Large intestine (tissue), 3 donors: Measurements from ENCODE around the gene KLHL24. TPM values are rescaled to one million over a fixed set of nuclear protein-coding genes. Genes with fewer than 3 reads are reported as not detected.
"Not testable (repeated sequence)": the region's sequence is repeated elsewhere in the genome, so short reads cannot be mapped to it uniquely, and the experiment has no call there.

Source experiments
- DNase-seq, 2 donors: peaks; one replicate each; pipeline versions ENCODE4 v3.0.0 to v3.0.0-alpha.2; 2013
- H3K27ac ChIP-seq: one replicate; pipeline ENCODE4 v1.5.1; 2013; ENCODE audit warnings: low read length
- H3K27me3 ChIP-seq: 2 replicates; pipeline ENCODE4 v1.6.1; 2013; ENCODE audit warnings: low read length; ENCODE audit not compliant: control insufficient read depth, insufficient read depth
- H3K36me3 ChIP-seq: 2 replicates; pipeline ENCODE4 v1.6.1; 2013; ENCODE audit warnings: low read length; ENCODE audit not compliant: control insufficient read depth, insufficient read depth
- H3K4me1 ChIP-seq: one replicate; pipeline ENCODE4 v1.6.1; 2013; ENCODE audit warnings: low read length; ENCODE audit not compliant: control insufficient read depth, insufficient read depth
- H3K4me3 ChIP-seq: one replicate; pipeline ENCODE4 v1.5.1; 2013; ENCODE audit warnings: low read length
- H3K9me3 ChIP-seq: one replicate; pipeline ENCODE4 v1.6.1; 2013; ENCODE audit warnings: mild to moderate bottlenecking, low read depth, low read length, moderate library complexity; ENCODE audit not compliant: control insufficient read depth
- WGBS: methylation state at CpG from one replicate; pipeline ENCODE4 v1.1.5; 2013; ENCODE audit warnings: low lambda C conversion rate; ENCODE audit not compliant: insufficient coverage; 5-methylcytosine and 5-hydroxymethylcytosine counted together
- polyA plus RNA-seq: library from polyadenylated mRNA; unstranded; fragments of 120-200 nt; gene quantifications from one replicate; pipeline ENCODE4 v1.2.1, GENCODE V29; 2013

Gene KLHL24
- polyA plus RNA-seq, 1 donor: 32.9 TPM

GRCh38 chr3:183692436-183692835 is 57.0 kb downstream of the KLHL24 start:
- Histone ChIP-seq H3K27me3 (no peaks in the 10 kb centered on the region), H3K4me1 (peaks cover 4% of the 10 kb centered on the region), H3K27ac (no peak overlapping the region), H3K4me3 (no peak overlapping the region), H3K36me3 (no peaks in the 10 kb centered on the region), H3K9me3 (no peaks in the 10 kb centered on the region)
- DNase-seq: peak in 1 of 2 donors; percentile 23
- WGBS: no CpG with 5 or more reads among the region's 10 CpGs

DNA sequence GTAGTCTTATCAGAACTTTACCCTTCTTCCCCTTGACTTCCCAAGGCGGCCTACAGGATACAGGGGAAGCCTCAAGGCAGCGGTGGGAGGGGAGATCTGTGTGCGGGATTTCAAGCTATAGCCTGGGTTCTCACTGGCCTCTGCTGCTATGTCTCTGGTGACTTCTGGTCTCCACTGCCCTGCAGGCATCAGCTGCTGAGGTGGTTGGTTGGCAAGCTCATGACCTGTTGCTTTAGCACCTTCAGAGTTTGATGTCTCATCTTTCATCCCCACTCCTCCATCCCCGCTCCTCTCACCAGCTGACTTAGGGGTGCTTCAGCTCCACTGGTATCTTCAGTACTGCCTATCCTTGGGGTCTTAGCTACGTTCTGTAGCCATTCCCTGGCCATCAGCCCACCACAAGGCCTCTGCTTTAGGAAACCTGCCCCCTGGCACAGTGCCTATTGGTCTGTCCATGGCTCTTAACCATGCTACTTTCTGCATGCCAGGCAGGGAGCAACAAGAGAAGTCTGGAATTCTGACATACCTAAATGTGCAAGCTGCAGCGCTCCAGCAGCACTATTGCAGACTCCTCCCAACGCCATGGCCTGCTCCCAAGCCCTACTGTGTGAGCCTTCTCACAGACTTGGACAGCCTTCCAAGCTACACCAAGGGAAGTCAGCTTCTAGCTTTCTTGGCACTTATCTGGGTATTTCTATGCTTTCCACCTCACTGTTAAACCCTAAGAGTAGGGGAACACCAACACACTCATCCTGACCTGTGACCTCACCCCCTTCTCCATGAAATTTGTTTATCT is 60.3 kb downstream of the KLHL24 start:
- Histone ChIP-seq H3K27ac (no peak overlapping the region), H3K27me3 (no peaks in the 10 kb centered on the region), H3K4me1 (peaks cover 7% of the 10 kb centered on the region), H3K36me3 (no peaks in the 10 kb centered on the region), H3K4me3 (no peak overlapping the region), H3K9me3 (no peaks in the 10 kb centered on the region)
- no CpG with 5 or more reads among the region's 7 CpGs for WGBS
- no peak for DNase-seq

DNA sequence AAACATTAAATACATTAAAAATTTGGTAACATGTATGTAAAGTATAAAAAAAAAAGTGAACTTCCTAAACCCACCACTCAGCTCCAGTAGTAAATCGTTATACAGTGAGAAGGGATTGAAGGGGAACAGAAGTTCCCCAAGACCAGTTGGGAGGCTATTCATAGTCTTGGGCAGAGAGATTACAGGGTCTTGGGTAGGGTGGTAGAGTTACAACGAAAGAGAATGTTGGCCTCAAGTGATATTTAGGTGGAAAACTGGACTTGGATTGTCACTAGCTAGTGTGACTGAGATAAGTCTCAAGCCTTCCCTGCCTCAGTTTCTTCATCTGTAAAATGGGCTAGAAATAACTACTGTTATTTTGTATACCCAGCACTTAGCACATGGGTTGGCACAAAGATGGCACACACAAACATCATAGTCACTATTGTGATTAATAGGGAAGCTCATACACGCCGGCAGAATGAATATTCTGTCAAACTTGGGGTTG is 61.7 kb downstream of the KLHL24 start:
- H3K36me3 ChIP-seq: peaks cover 4% of the 10 kb centered on the region
- H3K4me1 ChIP-seq: peaks cover 7% of the 10 kb centered on the region
- WGBS: no CpG with 5 or more reads among the region's 4 CpGs
- no peaks in the 10 kb centered on the region for H3K27me3 ChIP-seq
- H3K27ac ChIP-seq: peak overlapping the region; percentile 48
- peak overlapping the region; percentile 80 for H3K4me3 ChIP-seq
- H3K9me3 ChIP-seq: no peaks in the 10 kb centered on the region
- DNase-seq: no peak

DNA sequence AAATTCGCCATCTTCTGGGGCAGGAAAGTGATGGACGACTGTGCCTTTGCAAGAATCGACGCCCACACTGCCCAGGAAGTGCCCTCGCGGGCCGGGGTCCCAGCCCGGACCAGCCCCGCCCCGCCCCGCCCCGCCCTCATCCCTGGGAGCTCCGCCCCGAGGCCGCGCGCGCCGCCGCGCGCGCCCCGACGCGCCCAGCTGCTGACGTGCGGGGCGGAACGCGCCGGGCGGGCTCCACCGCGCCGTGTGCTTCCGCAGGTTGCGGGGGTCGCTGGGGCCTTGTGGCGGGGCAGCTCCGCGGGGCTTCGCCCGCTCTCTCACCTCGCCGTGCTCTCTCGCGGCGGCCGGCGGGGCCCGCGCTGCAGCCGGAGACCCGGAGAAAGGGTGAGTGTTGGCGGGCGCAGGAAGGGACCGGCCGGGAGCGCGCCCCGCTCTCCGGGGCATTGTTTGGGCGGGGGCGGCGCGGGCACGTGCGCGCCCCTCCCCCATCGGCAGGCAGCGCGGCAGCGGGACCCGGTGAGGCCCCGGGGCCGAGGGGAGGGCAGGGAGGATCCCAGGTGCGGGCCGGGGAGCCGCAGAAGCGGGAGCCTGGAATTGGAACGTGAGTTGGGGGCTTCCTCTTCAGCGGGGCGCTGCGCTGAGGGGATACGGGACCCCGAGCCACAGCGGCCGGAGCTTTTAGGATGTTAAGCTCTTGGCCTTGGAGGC is 62.3 kb downstream of the KLHL24 start, which contains the start of gene YEATS2:
YEATS2 (plus strand) TSS at position 188 of the 708 bp plus-strand sequence. CDS start 17,366 bp downstream, outside the sequence.
- peaks cover 7% of the 10 kb centered on the region for H3K4me1 ChIP-seq
- DNase-seq: peak; percentile 62 to 83
- peak within 1 kb of the TSS; percentile 80 for H3K4me3 ChIP-seq
- peaks cover 4% of the 10 kb centered on the region for H3K36me3 ChIP-seq
- peak within 1 kb of the TSS; percentile 65 for H3K27ac ChIP-seq
- H3K9me3 ChIP-seq: no peaks in the 10 kb centered on the region
- H3K27me3 ChIP-seq: no peaks in the 10 kb centered on the region
- no CpG with 5 or more reads among the region's 89 CpGs for whole genome bisulfite sequencing

DNA sequence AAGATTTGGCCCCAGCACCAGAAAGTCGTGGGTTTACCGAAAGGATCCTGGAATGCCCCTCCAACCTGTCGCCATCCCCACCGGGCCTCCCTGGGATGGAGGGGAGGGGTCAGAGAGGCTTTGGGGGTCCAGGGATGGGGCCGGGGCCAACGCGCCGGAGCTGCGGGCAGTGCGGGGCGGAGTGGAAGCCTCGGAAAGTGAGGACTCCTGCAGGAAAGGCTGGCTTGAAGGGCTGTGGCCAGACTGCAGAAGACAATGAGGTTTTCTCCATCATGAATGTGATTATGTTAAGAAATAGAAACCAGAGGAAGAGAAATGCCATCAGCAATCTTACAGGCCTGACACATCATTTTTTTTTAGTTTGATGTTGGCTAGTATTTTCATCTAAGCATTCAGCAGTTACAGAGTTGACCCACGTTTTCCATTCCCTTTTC is 62.9 kb downstream of the KLHL24 start:
- Histone ChIP-seq H3K9me3 (no peaks in the 10 kb centered on the region), H3K36me3 (peaks cover 4% of the 10 kb centered on the region), H3K27ac (peak overlapping the region; percentile 65), H3K4me1 (peaks cover 7% of the 10 kb centered on the region), H3K4me3 (peak overlapping the region; percentile 80), H3K27me3 (no peaks in the 10 kb centered on the region)
- WGBS: 0% methylated on average over 1 of the region's 13 CpGs
- peak; percentile 19 to 62 for DNase-seq

- DNase-seq: peak in 1 of 2 donors; percentile 26
- peak overlapping the region; percentile 80 for H3K4me3 ChIP-seq
- peaks cover 4% of the 10 kb centered on the region for H3K36me3 ChIP-seq
- no peaks in the 10 kb centered on the region for H3K9me3 ChIP-seq
- peaks cover 7% of the 10 kb centered on the region for H3K4me1 ChIP-seq
- peak overlapping the region; percentile 65 for H3K27ac ChIP-seq
- WGBS: 13% methylated on average over 4 of the region's 9 CpGs
- no peaks in the 10 kb centered on the region for H3K27me3 ChIP-seq
Measured at GRCh38 chr3:183698756-183699155, 63.3 kb downstream of the KLHL24 start.

GRCh38 chr3:183699238-183699947 is 64.0 kb downstream of the KLHL24 start:
- Histone ChIP-seq H3K9me3 (no peaks in the 10 kb centered on the region), H3K27ac (no peak overlapping the region), H3K4me3 (peak overlapping the region; percentile 80), H3K27me3 (no peaks in the 10 kb centered on the region), H3K4me1 (peaks cover 7% of the 10 kb centered on the region), H3K36me3 (peaks cover 4% of the 10 kb centered on the region)
- no peak for DNase-seq
- WGBS: 80% methylated on average over 4 of the region's 13 CpGs

GRCh38 chr3:183701744-183702143 is 66.3 kb downstream of the KLHL24 start:
- no peak overlapping the region for H3K27ac ChIP-seq
- no CpG with 5 or more reads among the region's 5 CpGs for WGBS
- no peak overlapping the region for H3K4me3 ChIP-seq
- H3K36me3 ChIP-seq: peaks cover 4% of the 10 kb centered on the region
- no peaks in the 10 kb centered on the region for H3K27me3 ChIP-seq
- H3K9me3 ChIP-seq: no peaks in the 10 kb centered on the region
- H3K4me1 ChIP-seq: peaks cover 7% of the 10 kb centered on the region
- no peak for DNase-seq

GRCh38 chr3:183703892-183704291 is 68.5 kb downstream of the KLHL24 start:
- DNase-seq, H3K4me3 ChIP-seq, H3K9me3 ChIP-seq, H3K36me3 ChIP-seq, H3K27me3 ChIP-seq, H3K4me1 ChIP-seq, H3K27ac ChIP-seq: not testable (repeated sequence)
- 75% methylated on average over 2 of the region's 6 CpGs for WGBS

- Histone ChIP-seq H3K27ac (no peak overlapping the region), H3K4me3 (no peak overlapping the region), H3K4me1 (no peaks in the 10 kb centered on the region), H3K36me3 (no peaks in the 10 kb centered on the region), H3K9me3 (no peaks in the 10 kb centered on the region), H3K27me3 (no peaks in the 10 kb centered on the region)
- DNase-seq: no peak
Measured at GRCh38 chr3:183710231-183710630, 74.8 kb downstream of the KLHL24 start.
